Pancreas (tissue), 10 donors: ENCODE measurements around the gene STAT5B. TPM values are rescaled to one million over a fixed set of nuclear protein-coding genes. Genes with fewer than 3 reads are reported as not detected.

Source experiments
- ATAC-seq, 4 donors: fragments of 200-7000 bp; cut with Tn5 transposase; one replicate each; pipeline versions ENCODE4 v1.8.0 to v1.9.1; 2020; ENCODE audit warnings: mild to moderate bottlenecking in 4 of 4, moderate library complexity in 4 of 4
- DNase-seq, 6 donors: peaks; one replicate each; pipeline ENCODE4 v3.0.0-alpha.2; 2020
- FAIRE-seq: peaks from 2 replicates; lab custom pipeline; 2012; peaks lifted over from hg19 to GRCh38; lab: Jason Lieb, UNC
- H3K27ac ChIP-seq, 4 donors: fragments of 200-600 bp; sonication (generic); 1 replicate in 3 of 4; 2 replicates in 1 of 4; pipeline versions ENCODE4 v1.5.0 to v1.8.0; 2020
- H3K27me3 ChIP-seq, 4 donors: fragments of 200-600 bp; one replicate each; pipeline ENCODE4 v1.8.0; 2021
- H3K36me3 ChIP-seq, 3 donors: fragments of 200-600 bp; sonication (generic) in 1 of 3; one replicate each; pipeline versions ENCODE4 v1.5.0 to v1.8.0; 2020 to 2021
- H3K4me1 ChIP-seq, 3 donors: fragments of 200-600 bp; one replicate each; pipeline ENCODE4 v1.8.0; 2021
- H3K4me3 ChIP-seq, 4 donors: fragments of 200-600 bp; sonication (generic) in 2 of 4; one replicate each; pipeline versions ENCODE4 v1.5.0 to v1.8.0; 2020 to 2021
- H3K9me3 ChIP-seq, 4 donors: fragments of 200-600 bp; one replicate each; pipeline ENCODE4 v1.8.0; 2021
- CTCF ChIP-seq, 4 donors: fragments of 200-600 bp; sonication (generic) in 3 of 4; IDR thresholded peaks; one replicate each; pipeline versions ENCODE4 v1.5.0 to v1.8.0; 2021; ENCODE audit warnings: antibody characterized with exemption in 4 of 4
- WGBS, 2 donors: extraction: QIAGEN DNeasy Blood & Tissue Kit; methylation state at CpG; one replicate each; pipeline ENCODE4 v1.1.7; 2013; 5-methylcytosine and 5-hydroxymethylcytosine counted together
- intact Hi-C, 3 donors: fragments of 100-400 bp; cut with DNase I; formaldehyde crosslinking; loops; one replicate each; pipeline versions ENCODE4 v1.11.1 to v1.14.2; 2022
- polyA plus RNA-seq, 2 donors: library from polyadenylated mRNA; stranded (reverse); fragments of 200-250 nt; gene quantifications; one replicate each; pipeline ENCODE4 v1.2.3, GENCODE V29; 2013
- total RNA-seq, 6 donors: library from RNA; stranded (reverse); fragmentation: NEBNext Ultra II Directional in 4 of 6; extraction: Animal tissue kit (Norgen Biotek cat#: 25700) in 4 of 6; gene quantifications; one replicate each; pipeline versions ENCODE4 v1.2.1 to v1.2.4, GENCODE V29; 2021 to 2023
- donor health status: healthy with polysubstance abuse.
- donor health status: DM: no; HTN: no; CAD: no; lungs with moderate emphysema.
- donor health status: DM: no; HTN: no; CAD: no.
- donor health status: control.
- donor health status: control.
- donor health status: Bipolar disorder and iron deficiency.
- donor health status: DM: yes; HTN: yes; CAD: no.
- donor health status: DM: no; HTN: no; CAD: no.
- donor health status: DM: no; HTN: no; CAD: no.
- donor health status: DM: yes; HTN: yes; CAD: no.

The STAT5B gene
- total and polyA plus RNA-seq, 8 donors = 17.9 to 27.5 (median 24.1) TPM

GRCh38 chr17:42171831-42172230 lies 104.4 kb downstream of the STAT5B start:
- no peaks in the 10 kb centered on the region for H3K9me3 ChIP-seq
- intact Hi-C loops = no loop called here
- no peaks in the 10 kb centered on the region for H3K27me3 ChIP-seq
- H3K4me3 ChIP-seq = no peak overlapping the region
- DNase-seq (no peak), FAIRE-seq (no peak), ATAC-seq (no peak)
- no peaks in the 10 kb centered on the region for H3K36me3 ChIP-seq
- no peak overlapping the region for H3K27ac ChIP-seq
- no peaks in the 10 kb centered on the region for H3K4me1 ChIP-seq
- WGBS, 2 donors = 66 to 69% methylated on average over 11 of the region's 11 CpGs
- TF ChIP-seq CTCF (IDR thresholded peaks at IDR 0.05) = no peak

GRCh38 chr17:42169351-42169750 lies 106.8 kb downstream of the STAT5B start:
- Histone ChIP-seq H3K36me3 (no peaks in the 10 kb centered on the region), H3K4me3 (no peak overlapping the region), H3K4me1 (no peaks in the 10 kb centered on the region), H3K27ac (no peak overlapping the region), H3K27me3 (no peaks in the 10 kb centered on the region), H3K9me3 (no peaks in the 10 kb centered on the region)
- no peak for TF ChIP-seq CTCF (IDR thresholded peaks at IDR 0.05)
- intact Hi-C loops = no loop called here
- ATAC-seq (no peak), FAIRE-seq (no peak), DNase-seq (no peak)
- 84 to 94% methylated on average over 29 of the region's 29 CpGs for WGBS, 2 donors

GRCh38 chr17:42167807-42168206 lies 108.4 kb downstream of the STAT5B start:
- Histone ChIP-seq H3K36me3 (no peaks in the 10 kb centered on the region), H3K27me3 (no peaks in the 10 kb centered on the region), H3K27ac (no peak overlapping the region), H3K9me3 (no peaks in the 10 kb centered on the region), H3K4me1 (no peaks in the 10 kb centered on the region), H3K4me3 (no peak overlapping the region)
- no peak for TF ChIP-seq CTCF (IDR thresholded peaks at IDR 0.05)
- no peak for DNase-seq
- WGBS, 2 donors = 92 to 96% methylated on average over 8 of the region's 8 CpGs
- intact Hi-C loops = no loop called here
- ATAC-seq = peak in 1 of 4 donors; percentile 61
- no peak for FAIRE-seq

- ATAC-seq = no peak
Measured at GRCh38 chr17:42166196-42166763, 109.9 kb downstream of the STAT5B start.

More at GRCh38 chr17:42166196-42166763, 109.9 kb downstream of the STAT5B start:
- Histone ChIP-seq H3K4me1 (no peaks in the 10 kb centered on the region), H3K27ac (no peak overlapping the region), H3K9me3 (no peaks in the 10 kb centered on the region), H3K36me3 (no peaks in the 10 kb centered on the region), H3K4me3 (no peak overlapping the region), H3K27me3 (no peaks in the 10 kb centered on the region)
- 83 to 90% methylated on average over 19 of the region's 19 CpGs for WGBS, 2 donors
- no peak for FAIRE-seq
- no peak for DNase-seq
- intact Hi-C loops = no loop called here
- TF ChIP-seq CTCF (IDR thresholded peaks at IDR 0.05) = no peak
